HEK293 (cell line): Measurements from ENCODE around the gene ARHGAP4.

Source experiments
- BCL11B ChIP-seq: fragments of 450-650 bp; formaldehyde crosslinking; IDR thresholded peaks from 2 replicates; pipeline ENCODE4 v1.5.1; 2016; ENCODE audit warnings: low read depth, missing biosample characterization, missing genetic modification characterization
- HOXC10 ChIP-seq: sonication (generic); formaldehyde crosslinking; IDR thresholded peaks from 2 replicates; pipeline ENCODE4 v1.8.1; 2023; ENCODE audit warnings: mild to moderate bottlenecking, missing genetic modification reagents
- KLF1 ChIP-seq: fragments of 450-650 bp; formaldehyde crosslinking; IDR thresholded peaks from 2 replicates; pipeline ENCODE4 v1.5.1; 2016; ENCODE audit warnings: missing biosample characterization, missing genetic modification characterization
- MZF1 ChIP-seq: fragments of 450-650 bp; formaldehyde crosslinking; IDR thresholded peaks from 2 replicates; pipeline ENCODE4 v1.5.1; 2017; ENCODE audit warnings: missing biosample characterization, missing genetic modification characterization, borderline replicate concordance
- REPIN1 ChIP-seq: fragments of 450-650 bp; formaldehyde crosslinking; IDR thresholded peaks from 2 replicates; pipeline ENCODE4 v1.5.1; 2017; ENCODE audit warnings: missing biosample characterization, missing genetic modification characterization, low read depth
- TSHZ1 ChIP-seq: fragments of 450-650 bp; formaldehyde crosslinking; IDR thresholded peaks from 2 replicates; pipeline ENCODE4 v1.5.1; 2016; ENCODE audit warnings: missing biosample characterization, missing genetic modification characterization, borderline replicate concordance
- ZFP69B ChIP-seq: fragments of 450-650 bp; formaldehyde crosslinking; IDR thresholded peaks from 2 replicates; pipeline ENCODE4 v1.5.1; 2016; ENCODE audit warnings: missing biosample characterization, missing genetic modification characterization
- ZNF112 ChIP-seq: fragments of 450-650 bp; formaldehyde crosslinking; IDR thresholded peaks from 2 replicates; pipeline ENCODE4 v1.5.0; 2017; ENCODE audit warnings: missing biosample characterization, missing genetic modification characterization
- ZNF19 ChIP-seq: fragments of 450-650 bp; formaldehyde crosslinking; IDR thresholded peaks from 2 replicates; pipeline ENCODE4; 2016; ENCODE audit warnings: missing biosample characterization, missing genetic modification characterization, low read depth
- ZNF2 ChIP-seq: fragments of 450-650 bp; formaldehyde crosslinking; IDR thresholded peaks from 2 replicates; pipeline ENCODE4 v1.5.1; 2016; ENCODE audit warnings: missing biosample characterization, missing genetic modification characterization
- ZNF214 ChIP-seq: fragments of 450-650 bp; formaldehyde crosslinking; IDR thresholded peaks from 2 replicates; pipeline ENCODE4 v1.5.1; 2017; ENCODE audit warnings: missing biosample characterization, mild to moderate bottlenecking, missing genetic modification characterization, borderline replicate concordance
- ZNF266 ChIP-seq: fragments of 450-650 bp; formaldehyde crosslinking; IDR thresholded peaks from 2 replicates; pipeline ENCODE4 v1.5.1; 2016; ENCODE audit warnings: missing biosample characterization, missing genetic modification characterization, low read depth
- ZNF324 ChIP-seq: fragments of 450-650 bp; formaldehyde crosslinking; IDR thresholded peaks from 2 replicates; pipeline ENCODE4 v1.5.1; 2016; ENCODE audit warnings: missing biosample characterization, missing genetic modification characterization
- ZNF394 ChIP-seq: fragments of 450-650 bp; formaldehyde crosslinking; IDR thresholded peaks from 2 replicates; pipeline ENCODE4 v1.5.1; 2016; ENCODE audit warnings: missing biosample characterization, missing genetic modification characterization, mild to moderate bottlenecking, moderate library complexity, borderline replicate concordance
- ZNF488 ChIP-seq: fragments of 450-650 bp; formaldehyde crosslinking; IDR thresholded peaks from 2 replicates; pipeline ENCODE4 v1.5.1; 2016; ENCODE audit warnings: missing biosample characterization, missing genetic modification characterization
- ZNF610 ChIP-seq: fragments of 450-650 bp; formaldehyde crosslinking; IDR thresholded peaks from 2 replicates; pipeline ENCODE4 v1.5.1; 2016; ENCODE audit warnings: missing biosample characterization, missing genetic modification characterization, borderline replicate concordance
- ZNF677 ChIP-seq: fragments of 450-650 bp; IDR thresholded peaks from 2 replicates; pipeline ENCODE4 v1.5.0; 2018; ENCODE audit warnings: missing biosample characterization, mild to moderate bottlenecking, missing genetic modification characterization, moderate library complexity
- ZNF701 ChIP-seq: fragments of 450-650 bp; formaldehyde crosslinking; IDR thresholded peaks from 2 replicates; pipeline ENCODE4 v1.5.1; 2016; ENCODE audit warnings: missing biosample characterization, missing genetic modification characterization
- ZXDB ChIP-seq: fragments of 450-650 bp; formaldehyde crosslinking; IDR thresholded peaks from 2 replicates; pipeline ENCODE4 v1.5.1; 2016; ENCODE audit warnings: missing biosample characterization, missing genetic modification characterization
- TF ChIP-seq, protein P1 (sequence below): fragments of 450-650 bp; formaldehyde crosslinking; IDR thresholded peaks from 2 replicates; pipeline ENCODE4 v1.5.1; 2016; ENCODE audit warnings: missing biosample characterization, missing genetic modification characterization, low read depth
- TF ChIP-seq, protein P2 (sequence below): fragments of 450-650 bp; formaldehyde crosslinking; IDR thresholded peaks from 2 replicates; pipeline ENCODE4 v1.5.1; 2016; ENCODE audit warnings: missing biosample characterization, missing genetic modification characterization
- TF ChIP-seq, protein P3 (sequence below): fragments of 450-650 bp; formaldehyde crosslinking; IDR thresholded peaks from 2 replicates; pipeline ENCODE4 v1.5.1; 2017; ENCODE audit warnings: missing biosample characterization, missing genetic modification characterization

The ARHGAP4 gene

GRCh38 chrX:153937056-153937455 is 11.0 kb upstream of the ARHGAP4 start (continued):
- TF ChIP-seq TSHZ1 (tag by site-specific recombination) = peak; percentile 47; the same call in 1 of the 2 replicates
- no peak for TF ChIP-seq HOXC10 (CRISPR knock-in tag)
- TF ChIP-seq ZNF677 = no peak
- TF ChIP-seq ZNF610 (tag by site-specific recombination) = 0 out of 2 replicates have a peak, but pooled peaks have one; percentile 54
- TF ChIP-seq ZNF324 (tag by site-specific recombination) = no peak
- peak; percentile 87; the same call in 1 of the 2 replicates for TF ChIP-seq ZNF19 (tag by site-specific recombination)
- TF ChIP-seq ZXDB (tag by site-specific recombination) = peak; percentile 89
- TF ChIP-seq, protein P1, sequence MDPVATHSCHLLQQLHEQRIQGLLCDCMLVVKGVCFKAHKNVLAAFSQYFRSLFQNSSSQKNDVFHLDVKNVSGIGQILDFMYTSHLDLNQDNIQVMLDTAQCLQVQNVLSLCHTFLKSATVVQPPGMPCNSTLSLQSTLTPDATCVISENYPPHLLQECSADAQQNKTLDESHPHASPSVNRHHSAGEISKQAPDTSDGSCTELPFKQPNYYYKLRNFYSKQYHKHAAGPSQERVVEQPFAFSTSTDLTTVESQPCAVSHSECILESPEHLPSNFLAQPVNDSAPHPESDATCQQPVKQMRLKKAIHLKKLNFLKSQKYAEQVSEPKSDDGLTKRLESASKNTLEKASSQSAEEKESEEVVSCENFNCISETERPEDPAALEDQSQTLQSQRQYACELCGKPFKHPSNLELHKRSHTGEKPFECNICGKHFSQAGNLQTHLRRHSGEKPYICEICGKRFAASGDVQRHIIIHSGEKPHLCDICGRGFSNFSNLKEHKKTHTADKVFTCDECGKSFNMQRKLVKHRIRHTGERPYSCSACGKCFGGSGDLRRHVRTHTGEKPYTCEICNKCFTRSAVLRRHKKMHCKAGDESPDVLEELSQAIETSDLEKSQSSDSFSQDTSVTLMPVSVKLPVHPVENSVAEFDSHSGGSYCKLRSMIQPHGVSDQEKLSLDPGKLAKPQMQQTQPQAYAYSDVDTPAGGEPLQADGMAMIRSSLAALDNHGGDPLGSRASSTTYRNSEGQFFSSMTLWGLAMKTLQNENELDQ = no peak
- TF ChIP-seq ZNF394 (tag by site-specific recombination) = peak; percentile 99
- TF ChIP-seq ZNF112 (tag by site-specific recombination) = no peak
- no peak for TF ChIP-seq BCL11B (tag by site-specific recombination)
- TF ChIP-seq ZNF488 (tag by site-specific recombination) = no peak
- TF ChIP-seq REPIN1 (tag by site-specific recombination) = no peak; the same call in 1 of the 2 replicates
- TF ChIP-seq ZNF214 (tag by site-specific recombination) = no peak
- TF ChIP-seq ZFP69B = no peak
- TF ChIP-seq MZF1 (tag by site-specific recombination) = no peak; the same call in 1 of the 2 replicates
- TF ChIP-seq, protein P2, sequence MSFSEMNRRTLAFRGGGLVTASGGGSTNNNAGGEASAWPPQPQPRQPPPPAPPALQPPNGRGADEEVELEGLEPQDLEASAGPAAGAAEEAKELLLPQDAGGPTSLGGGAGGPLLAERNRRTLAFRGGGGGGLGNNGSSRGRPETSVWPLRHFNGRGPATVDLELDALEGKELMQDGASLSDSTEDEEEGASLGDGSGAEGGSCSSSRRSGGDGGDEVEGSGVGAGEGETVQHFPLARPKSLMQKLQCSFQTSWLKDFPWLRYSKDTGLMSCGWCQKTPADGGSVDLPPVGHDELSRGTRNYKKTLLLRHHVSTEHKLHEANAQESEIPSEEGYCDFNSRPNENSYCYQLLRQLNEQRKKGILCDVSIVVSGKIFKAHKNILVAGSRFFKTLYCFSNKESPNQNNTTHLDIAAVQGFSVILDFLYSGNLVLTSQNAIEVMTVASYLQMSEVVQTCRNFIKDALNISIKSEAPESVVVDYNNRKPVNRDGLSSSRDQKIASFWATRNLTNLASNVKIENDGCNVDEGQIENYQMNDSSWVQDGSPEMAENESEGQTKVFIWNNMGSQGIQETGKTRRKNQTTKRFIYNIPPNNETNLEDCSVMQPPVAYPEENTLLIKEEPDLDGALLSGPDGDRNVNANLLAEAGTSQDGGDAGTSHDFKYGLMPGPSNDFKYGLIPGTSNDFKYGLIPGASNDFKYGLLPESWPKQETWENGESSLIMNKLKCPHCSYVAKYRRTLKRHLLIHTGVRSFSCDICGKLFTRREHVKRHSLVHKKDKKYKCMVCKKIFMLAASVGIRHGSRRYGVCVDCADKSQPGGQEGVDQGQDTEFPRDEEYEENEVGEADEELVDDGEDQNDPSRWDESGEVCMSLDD = no peak
- no peak for TF ChIP-seq ZNF701 (tag by site-specific recombination)
- TF ChIP-seq, protein P3, sequence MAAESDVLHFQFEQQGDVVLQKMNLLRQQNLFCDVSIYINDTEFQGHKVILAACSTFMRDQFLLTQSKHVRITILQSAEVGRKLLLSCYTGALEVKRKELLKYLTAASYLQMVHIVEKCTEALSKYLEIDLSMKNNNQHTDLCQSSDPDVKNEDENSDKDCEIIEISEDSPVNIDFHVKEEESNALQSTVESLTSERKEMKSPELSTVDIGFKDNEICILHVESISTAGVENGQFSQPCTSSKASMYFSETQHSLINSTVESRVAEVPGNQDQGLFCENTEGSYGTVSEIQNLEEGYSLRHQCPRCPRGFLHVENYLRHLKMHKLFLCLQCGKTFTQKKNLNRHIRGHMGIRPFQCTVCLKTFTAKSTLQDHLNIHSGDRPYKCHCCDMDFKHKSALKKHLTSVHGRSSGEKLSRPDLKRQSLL (tag by site-specific recombination) = no peak
- peak; percentile 95 for TF ChIP-seq ZNF266
- TF ChIP-seq KLF1 (tag by site-specific recombination) = no peak
- no peak for TF ChIP-seq ZNF2 (tag by site-specific recombination)
